HG03460 (cell line): Measurements from ENCODE around the gene PFKM.

Experiments
- ATAC-seq: cut with Tn5 transposase; IDR thresholded peaks from one replicate; pipeline ENCODE4 v1.9.1; 2021; ENCODE audit not compliant: unreplicated experiment

PFKM gene

DNA sequence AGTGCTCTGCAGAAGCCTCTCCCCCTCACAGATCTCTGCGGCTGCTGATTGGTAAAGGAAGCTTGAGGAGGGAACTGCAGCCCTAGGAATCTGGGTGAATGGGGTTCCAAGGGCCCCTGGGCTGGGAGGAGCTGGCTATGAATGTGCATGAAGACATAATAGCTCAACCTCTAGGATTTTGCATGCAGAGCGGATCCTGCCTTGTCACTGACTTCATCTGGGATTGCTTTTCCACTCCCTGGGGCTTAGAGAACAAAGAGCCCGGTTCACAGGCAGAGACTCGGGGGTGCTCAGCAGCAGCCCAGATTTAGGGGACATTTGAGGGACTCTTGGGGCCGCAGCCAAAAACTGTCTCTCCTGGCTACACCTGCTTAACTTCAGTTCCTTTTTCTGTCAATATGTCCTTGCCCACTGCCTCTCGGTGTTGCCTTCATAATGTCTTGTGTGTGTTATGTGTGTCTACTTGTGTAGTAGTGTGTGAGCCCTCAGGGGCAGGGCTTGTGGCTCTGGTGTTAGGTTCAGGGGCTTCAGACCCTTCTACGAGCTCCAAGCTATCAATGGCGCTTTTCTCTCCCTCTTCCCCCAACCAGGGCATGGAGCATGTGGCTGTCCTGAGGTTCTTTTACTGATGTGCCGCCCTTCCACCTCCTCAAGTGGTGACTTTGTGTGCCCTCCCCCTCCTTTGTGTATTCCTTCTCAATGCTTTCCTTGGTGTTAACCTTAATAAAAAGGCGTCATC lies 66.2 kb downstream of the PFKM start:
- ATAC-seq: no peak

DNA sequence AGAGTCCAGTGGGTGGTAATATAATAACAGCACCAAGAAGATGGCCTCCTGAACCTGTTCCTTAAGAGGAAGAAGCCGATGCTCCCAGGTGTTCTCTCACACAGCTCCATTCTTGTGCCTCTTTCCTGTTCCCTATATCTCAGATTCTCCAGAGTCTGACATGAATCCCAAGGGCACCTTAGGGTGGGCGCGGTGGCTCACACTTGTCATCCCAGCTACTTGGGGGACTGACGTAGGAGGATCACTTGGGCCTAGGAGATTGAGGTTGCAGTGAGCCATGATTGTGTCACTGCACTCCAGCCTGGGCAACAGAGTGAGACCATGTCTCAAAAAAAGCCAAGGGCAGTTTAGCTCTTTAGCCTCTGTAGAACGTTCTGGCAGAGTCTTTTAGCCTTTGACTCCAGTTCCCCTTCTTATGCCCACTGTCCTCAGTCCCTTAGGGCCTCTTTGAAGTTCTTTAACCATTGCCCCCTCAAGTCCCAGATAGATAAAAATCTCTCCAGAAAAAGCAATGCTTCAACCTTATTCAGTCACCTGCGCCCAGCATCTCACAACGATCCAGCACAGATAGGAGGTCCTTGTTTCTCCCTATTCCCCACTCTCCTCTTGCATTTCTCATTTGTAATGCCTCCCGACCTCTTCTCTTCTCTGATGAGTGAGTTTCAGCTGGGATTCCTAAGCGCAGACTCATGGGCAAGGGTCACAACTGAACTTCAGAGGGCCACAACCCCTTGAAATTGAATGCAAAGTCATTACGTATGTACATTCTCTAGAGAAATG lies 68.9 kb downstream of the PFKM start:
- no peak for ATAC-seq

DNA sequence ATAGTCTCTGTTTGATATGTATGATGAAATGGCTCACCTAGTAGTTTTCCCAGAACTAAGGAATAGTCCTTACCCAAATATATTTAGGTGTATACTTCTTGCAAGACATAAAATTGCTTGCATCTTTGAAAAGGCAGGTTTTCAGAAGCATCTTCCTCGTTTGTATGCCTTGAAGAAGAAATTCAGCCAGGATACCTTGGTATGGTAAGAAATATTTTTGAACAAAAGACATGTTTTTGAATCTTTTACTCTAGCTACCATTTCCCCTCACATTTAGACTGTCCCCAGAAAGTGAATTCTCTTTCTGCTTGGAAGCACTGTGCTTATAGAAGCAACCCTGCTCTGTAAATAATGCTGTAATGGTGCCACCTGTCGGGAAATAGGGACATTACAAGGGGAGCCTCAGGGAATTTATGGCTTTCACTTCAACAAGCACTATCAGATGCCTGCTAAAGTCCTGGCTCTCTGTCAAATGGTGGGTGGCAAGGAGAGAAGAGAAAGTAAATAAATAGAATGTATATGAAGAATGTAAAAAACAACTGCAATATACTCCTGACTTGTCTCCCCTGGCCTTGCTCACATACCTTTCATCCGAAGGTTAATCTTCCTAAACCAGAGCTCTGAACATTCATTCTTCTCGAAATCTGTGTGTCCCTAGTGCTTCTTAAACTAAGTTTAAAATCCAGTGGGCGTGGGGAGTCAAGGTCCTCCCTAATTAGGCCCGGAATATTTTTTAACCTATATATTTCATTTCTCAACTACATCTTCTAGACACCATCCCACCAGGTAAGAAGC lies 70.4 kb downstream of the PFKM start:
- ATAC-seq: no peak

DNA sequence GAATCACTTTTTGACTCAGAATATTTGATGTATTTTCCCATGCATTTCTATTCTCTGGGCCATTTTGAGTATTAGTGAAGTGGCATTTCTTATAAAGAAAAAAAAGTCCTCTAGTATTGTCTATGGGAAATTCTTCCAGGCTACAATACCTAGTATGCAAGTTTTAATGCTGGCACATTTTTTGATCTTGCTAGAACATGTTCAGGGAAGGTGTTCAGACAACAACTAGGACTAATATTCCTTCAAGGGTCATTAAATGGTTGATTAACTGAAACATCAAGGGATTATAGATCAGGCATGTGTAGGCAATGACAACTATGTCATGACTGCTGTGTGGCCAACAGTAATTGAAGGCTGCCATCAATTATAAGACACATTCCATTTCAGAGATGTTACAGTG lies 71.9 kb downstream of the PFKM start:
- no peak for ATAC-seq

DNA sequence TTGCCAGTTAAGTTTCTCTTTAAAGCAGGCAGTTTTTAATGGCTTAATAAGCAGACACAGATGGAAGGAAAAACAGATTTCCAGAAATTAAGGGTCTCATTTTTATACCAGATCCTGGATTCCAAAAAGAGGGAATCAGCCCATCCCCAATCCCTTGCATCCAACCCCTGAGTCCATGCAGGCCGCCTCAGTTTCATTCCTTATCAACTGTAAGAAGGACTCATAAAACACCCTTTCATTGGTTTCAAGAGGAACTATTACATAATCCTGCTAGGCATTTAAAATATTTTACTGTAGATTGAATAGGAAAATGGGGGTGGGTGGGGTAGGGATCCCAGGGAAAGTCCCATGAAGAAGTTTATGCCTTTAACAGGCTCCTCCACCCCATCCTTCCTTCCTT lies 73.7 kb downstream of the PFKM start:
- no peak for ATAC-seq

DNA sequence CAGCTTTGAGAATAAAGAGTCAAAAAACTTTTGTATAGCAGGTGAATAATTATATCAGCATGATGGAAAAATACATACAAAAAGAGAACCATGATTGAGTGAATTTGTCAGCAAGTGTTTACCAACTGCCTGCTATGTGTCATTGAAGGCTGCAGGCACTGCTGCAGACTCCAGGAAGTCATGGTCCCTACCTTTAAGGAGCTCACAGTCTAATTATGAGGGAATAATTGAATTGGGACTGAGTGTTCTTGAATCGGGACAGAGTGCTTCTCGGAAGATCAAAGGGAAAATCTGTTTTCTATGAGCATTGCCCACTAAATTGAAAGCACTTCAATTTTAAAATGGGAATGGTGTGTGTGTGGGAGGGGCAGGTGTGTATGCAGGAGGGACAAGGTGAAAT lies 74.5 kb downstream of the PFKM start:
- no peak for ATAC-seq

DNA sequence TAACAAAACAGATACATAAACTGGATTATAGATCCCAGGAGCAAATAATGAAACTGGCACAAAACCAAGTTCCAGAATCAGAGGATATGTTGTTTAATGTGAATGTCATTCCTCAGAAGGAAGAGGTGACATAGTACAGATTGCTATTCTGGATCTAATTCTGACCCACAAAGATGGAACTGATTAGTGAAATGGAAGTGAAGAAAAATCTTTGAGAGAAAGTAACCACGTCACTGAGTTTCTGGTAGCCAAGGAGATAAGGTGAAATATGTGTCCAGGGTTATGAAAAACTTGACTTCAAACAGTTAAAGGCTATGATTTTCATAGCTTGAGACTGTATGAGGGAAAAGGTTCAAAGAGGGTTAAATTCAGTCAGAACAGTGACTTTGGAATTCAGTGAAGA lies 75.6 kb downstream of the PFKM start:
- ATAC-seq: no peak
